ENCODE measurements around the gene CHRD.

DNA sequence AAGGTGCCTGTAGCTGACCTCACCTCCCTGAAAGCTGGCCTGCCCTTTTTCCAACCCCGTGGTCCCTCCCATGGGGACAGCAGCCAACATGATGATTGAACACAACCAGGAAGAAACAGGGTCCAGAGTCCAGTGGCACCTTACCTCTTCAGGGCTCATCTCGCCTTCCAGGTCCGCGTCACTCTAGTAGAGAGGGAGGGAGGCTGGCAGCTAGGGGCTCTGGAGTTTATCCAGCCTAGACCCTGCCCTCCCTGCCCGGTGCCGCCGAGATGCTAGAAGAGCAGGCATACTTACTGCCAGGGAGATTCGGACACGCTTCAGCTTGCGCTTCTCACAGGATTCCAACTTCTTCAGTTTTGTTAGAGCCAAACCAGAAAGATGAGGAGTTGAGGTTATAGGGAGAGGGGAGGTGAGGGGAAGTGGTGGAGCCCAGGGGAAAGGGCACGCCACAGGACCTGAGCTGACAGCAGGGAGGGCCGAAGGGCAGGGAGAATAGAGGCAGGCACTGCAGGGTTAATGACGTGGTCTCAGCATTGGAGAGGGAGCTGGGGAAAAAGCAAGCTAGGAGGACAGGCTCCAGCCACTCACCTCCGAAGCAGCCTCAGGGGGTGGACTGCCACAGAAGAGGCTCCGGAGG lies 27.6 kb upstream of the CHRD start:
- TF ChIP-seq, protein P1, sequence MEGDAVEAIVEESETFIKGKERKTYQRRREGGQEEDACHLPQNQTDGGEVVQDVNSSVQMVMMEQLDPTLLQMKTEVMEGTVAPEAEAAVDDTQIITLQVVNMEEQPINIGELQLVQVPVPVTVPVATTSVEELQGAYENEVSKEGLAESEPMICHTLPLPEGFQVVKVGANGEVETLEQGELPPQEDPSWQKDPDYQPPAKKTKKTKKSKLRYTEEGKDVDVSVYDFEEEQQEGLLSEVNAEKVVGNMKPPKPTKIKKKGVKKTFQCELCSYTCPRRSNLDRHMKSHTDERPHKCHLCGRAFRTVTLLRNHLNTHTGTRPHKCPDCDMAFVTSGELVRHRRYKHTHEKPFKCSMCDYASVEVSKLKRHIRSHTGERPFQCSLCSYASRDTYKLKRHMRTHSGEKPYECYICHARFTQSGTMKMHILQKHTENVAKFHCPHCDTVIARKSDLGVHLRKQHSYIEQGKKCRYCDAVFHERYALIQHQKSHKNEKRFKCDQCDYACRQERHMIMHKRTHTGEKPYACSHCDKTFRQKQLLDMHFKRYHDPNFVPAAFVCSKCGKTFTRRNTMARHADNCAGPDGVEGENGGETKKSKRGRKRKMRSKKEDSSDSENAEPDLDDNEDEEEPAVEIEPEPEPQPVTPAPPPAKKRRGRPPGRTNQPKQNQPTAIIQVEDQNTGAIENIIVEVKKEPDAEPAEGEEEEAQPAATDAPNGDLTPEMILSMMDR (IDR thresholded peaks at IDR 0.05) = no peak
- TF ChIP-seq ESRRA (CRISPR knock-in tag; IDR thresholded peaks at IDR 0.05; ENCODE audit: borderline replicate concordance) (no peak), TEAD4 (CRISPR knock-in tag; IDR thresholded peaks at IDR 0.05) (no peak)
- TF ChIP-seq, protein P2, sequence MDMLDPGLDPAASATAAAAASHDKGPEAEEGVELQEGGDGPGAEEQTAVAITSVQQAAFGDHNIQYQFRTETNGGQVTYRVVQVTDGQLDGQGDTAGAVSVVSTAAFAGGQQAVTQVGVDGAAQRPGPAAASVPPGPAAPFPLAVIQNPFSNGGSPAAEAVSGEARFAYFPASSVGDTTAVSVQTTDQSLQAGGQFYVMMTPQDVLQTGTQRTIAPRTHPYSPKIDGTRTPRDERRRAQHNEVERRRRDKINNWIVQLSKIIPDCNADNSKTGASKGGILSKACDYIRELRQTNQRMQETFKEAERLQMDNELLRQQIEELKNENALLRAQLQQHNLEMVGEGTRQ (CRISPR knock-in tag; IDR thresholded peaks at IDR 0.05) = no peak
